OCI-LY7 (cell line): ENCODE data around the gene IFIT1B.

Experiments used
- EZH2phosphoT487 ChIP-seq: fragments of 200-600 bp; sonication (generic); IDR thresholded peaks from 2 replicates; pipeline ENCODE4 v1.6.1; 2018; ENCODE audit warnings: low read depth, borderline replicate concordance, mild to moderate bottlenecking, mixed run types, antibody characterized with exemption, low read length, moderate library complexity, mixed read lengths
- TF ChIP-seq, protein P1 (sequence below): fragments of 200-600 bp; sonication (generic); conservative IDR thresholded peaks from 2 replicates; pipeline ENCODE4 v1.5.1; 2014; ENCODE audit warnings: mild to moderate bottlenecking, antibody characterized with exemption, low read length, moderate library complexity, mixed read lengths

DNA sequence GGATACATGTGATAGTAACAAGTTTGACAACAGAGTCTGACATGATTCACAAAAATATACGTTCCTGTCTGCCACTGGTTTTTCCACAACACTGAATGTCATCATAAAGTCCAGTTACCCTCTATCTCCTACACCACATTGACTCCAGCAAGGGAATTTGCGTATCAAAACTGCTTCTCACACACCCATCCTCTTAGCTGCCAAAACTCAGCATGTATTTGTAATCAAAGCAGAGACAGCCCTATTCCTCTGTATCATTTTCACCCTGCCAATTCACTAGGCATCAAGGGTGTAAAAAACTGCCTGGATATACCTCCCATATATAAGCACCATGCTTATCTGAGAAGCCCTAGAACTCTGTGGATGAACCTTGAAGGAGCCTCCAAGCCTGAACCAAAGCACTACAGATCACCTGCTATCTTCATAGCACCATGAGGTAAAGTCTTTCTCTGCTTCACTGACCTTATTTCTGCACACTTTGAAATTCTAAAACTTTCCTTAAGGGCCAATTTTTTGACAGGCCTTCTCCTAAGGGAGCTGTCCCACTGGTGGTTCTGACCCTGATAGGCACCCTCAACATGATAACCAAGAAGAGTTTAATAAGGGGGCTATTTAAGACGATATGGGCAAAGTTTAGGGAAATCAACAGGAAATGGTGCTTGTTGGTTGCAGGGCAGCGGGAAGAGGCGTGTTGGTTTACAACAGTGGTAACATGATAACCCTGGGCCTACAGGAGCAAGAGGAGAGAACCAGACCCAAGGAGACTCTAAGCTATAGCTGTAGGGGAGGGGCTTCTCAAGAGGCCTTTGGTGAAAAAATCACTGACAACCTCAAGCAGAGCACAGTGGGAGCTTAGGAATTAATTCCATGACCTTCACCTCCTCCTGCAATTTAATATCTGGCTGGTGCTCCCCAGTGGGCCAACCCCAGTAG lies at the start of gene IFIT1B:
- TF ChIP-seq, protein P1, sequence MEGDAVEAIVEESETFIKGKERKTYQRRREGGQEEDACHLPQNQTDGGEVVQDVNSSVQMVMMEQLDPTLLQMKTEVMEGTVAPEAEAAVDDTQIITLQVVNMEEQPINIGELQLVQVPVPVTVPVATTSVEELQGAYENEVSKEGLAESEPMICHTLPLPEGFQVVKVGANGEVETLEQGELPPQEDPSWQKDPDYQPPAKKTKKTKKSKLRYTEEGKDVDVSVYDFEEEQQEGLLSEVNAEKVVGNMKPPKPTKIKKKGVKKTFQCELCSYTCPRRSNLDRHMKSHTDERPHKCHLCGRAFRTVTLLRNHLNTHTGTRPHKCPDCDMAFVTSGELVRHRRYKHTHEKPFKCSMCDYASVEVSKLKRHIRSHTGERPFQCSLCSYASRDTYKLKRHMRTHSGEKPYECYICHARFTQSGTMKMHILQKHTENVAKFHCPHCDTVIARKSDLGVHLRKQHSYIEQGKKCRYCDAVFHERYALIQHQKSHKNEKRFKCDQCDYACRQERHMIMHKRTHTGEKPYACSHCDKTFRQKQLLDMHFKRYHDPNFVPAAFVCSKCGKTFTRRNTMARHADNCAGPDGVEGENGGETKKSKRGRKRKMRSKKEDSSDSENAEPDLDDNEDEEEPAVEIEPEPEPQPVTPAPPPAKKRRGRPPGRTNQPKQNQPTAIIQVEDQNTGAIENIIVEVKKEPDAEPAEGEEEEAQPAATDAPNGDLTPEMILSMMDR, result no peak
- no peak for TF ChIP-seq EZH2phosphoT487
